A549 (cell line): ENCODE data around the gene SETD4. TPM values are rescaled to one million over a fixed set of nuclear protein-coding genes. Genes with fewer than 3 reads are reported as not detected.
"Not testable (repeated sequence)": the region's sequence is repeated elsewhere in the genome, so short reads cannot be mapped to it uniquely, and the experiment has no call there.

Source experiments
- ATAC-seq, 2 experiments: fragments of 200-7000 bp in 1 of 2; fragments of >200 bp in 1 of 2; cut with Nextera tagmentation in 1 of 2; cut with Tn5 transposase in 1 of 2; 3 replicates each; pipeline versions ENCODE4 v1.8.0 to v1.9.1; 2018 to 2020; ENCODE audit warnings: mild to moderate bottlenecking in 1 of 2, moderate library complexity in 1 of 2
- CTCF ChIA-PET: fragments of 300-600 bp; sonication (Branson Sonifier 250); formaldehyde crosslinking; extraction: SDS; loops from one replicate; lab custom pipeline; 2021; ENCODE audit warnings: antibody characterized with exemption, inconsistent platforms; lab: Yijun Ruan, JAX
- POLR2A ChIA-PET: fragments of 350-600 bp; formaldehyde crosslinking; extraction: SDS; loops from one replicate; lab custom pipeline; 2021; ENCODE audit warnings: antibody characterized with exemption, inconsistent platforms; lab: Yijun Ruan, JAX
- DNase-seq, 2 experiments: peaks; one replicate each; pipeline versions ENCODE4 v3.0.0 to v3.0.0-alpha.2; 2011 to 2016; ENCODE audit warnings: low read depth in 1 of 2, low spot score in 1 of 2
- FAIRE-seq: peaks from 2 replicates; lab custom pipeline; 2011; peaks lifted over from hg19 to GRCh38; lab: Jason Lieb, UNC
- H3K27ac ChIP-seq, 2 experiments: fragments of >200 bp; sonication (Bioruptor Twin); formaldehyde crosslinking; 3 replicates each; pipeline ENCODE4 v1.5.1; 2016 to 2017
- H3K4me1 ChIP-seq: fragments of >200 bp; sonication (Bioruptor Twin); formaldehyde crosslinking; 3 replicates; pipeline ENCODE4 v1.6.1; 2016
- H3K4me2 ChIP-seq: fragments of >200 bp; sonication (Bioruptor Twin); formaldehyde crosslinking; 3 replicates; pipeline ENCODE4 v1.6.1; 2016
- H3K4me3 ChIP-seq: fragments of >200 bp; sonication (Bioruptor Twin); formaldehyde crosslinking; 3 replicates; pipeline ENCODE4 v1.5.1; 2016
- H3K9me3 ChIP-seq: fragments of >200 bp; sonication (Bioruptor Twin); formaldehyde crosslinking; 3 replicates; pipeline ENCODE4 v1.6.1; 2016
- BHLHE40 ChIP-seq: IDR thresholded peaks from 2 replicates; pipeline ENCODE4 v1.6.1; 2012; ENCODE audit warnings: low read depth, low read length, inconsistent platforms
- CEBPB ChIP-seq, 2 experiments: fragments of >200 bp in 1 of 2; sonication (Bioruptor Twin) in 1 of 2; formaldehyde crosslinking in 1 of 2; IDR thresholded peaks; 2 replicates each; pipeline ENCODE4 v1.6.1; 2012 to 2016
- CHD4 ChIP-seq: fragments of 200-600 bp; sonication (generic); IDR thresholded peaks from 2 replicates; pipeline ENCODE4 v1.6.1; 2016; ENCODE audit warnings: antibody characterized with exemption, mild to moderate bottlenecking, borderline replicate concordance
- EHF ChIP-seq: fragments of 250-450 bp; sonication (Bioruptor Pico); IDR thresholded peaks from 2 replicates; pipeline ENCODE4 v1.5.0; 2020; ENCODE audit warnings: mild to moderate bottlenecking
- EHMT2 ChIP-seq: fragments of 200-600 bp; sonication (generic); IDR thresholded peaks from 2 replicates; pipeline ENCODE4 v1.6.1; 2016; ENCODE audit warnings: antibody characterized with exemption, low read depth, mild to moderate bottlenecking, moderate library complexity
- FOSB ChIP-seq: fragments of 250-450 bp; sonication (Bioruptor Pico); IDR thresholded peaks from 2 replicates; pipeline ENCODE4 v1.5.0; 2020; ENCODE audit warnings: mild to moderate bottlenecking, moderate library complexity
- HOXA7 ChIP-seq: fragments of 250-450 bp; sonication (Bioruptor Pico); IDR thresholded peaks from 2 replicates; pipeline ENCODE4 v1.5.0; 2020; ENCODE audit warnings: mild to moderate bottlenecking, moderate library complexity
- JUN ChIP-seq, 2 experiments: fragments of >200 bp; sonication (Bioruptor Twin); formaldehyde crosslinking; IDR thresholded peaks; 2 replicates in 1 of 2; 3 replicates in 1 of 2; pipeline ENCODE4 v1.6.1; 2016 to 2017
- NR3C1 ChIP-seq: fragments of >200 bp; sonication (Bioruptor Twin); formaldehyde crosslinking; IDR thresholded peaks from 3 replicates; pipeline ENCODE4 v1.6.1; 2017
- RCOR1 ChIP-seq: fragments of 150-350 bp; IDR thresholded peaks from 2 replicates; pipeline ENCODE4 v1.6.1; 2014; ENCODE audit warnings: antibody characterized with exemption, low read length, low read depth
- RFX5 ChIP-seq: fragments of 450-650 bp; IDR thresholded peaks from 2 replicates; pipeline ENCODE4 v1.7.1; 2014; ENCODE audit warnings: antibody characterized with exemption, mild to moderate bottlenecking, moderate library complexity
- SREBF2 ChIP-seq: fragments of 450-650 bp; IDR thresholded peaks from 2 replicates; pipeline ENCODE4 v1.6.1; 2014; ENCODE audit warnings: mild to moderate bottlenecking, moderate library complexity
- ZC3H11A ChIP-seq: fragments of 450-650 bp; IDR thresholded peaks from 2 replicates; pipeline ENCODE4 v1.6.1; 2014; ENCODE audit warnings: antibody characterized with exemption, mild to moderate bottlenecking
- ZFP36 ChIP-seq: fragments of 450-650 bp; IDR thresholded peaks from 2 replicates; pipeline ENCODE4 v1.6.1; 2014; ENCODE audit warnings: borderline replicate concordance; ENCODE audit not compliant: partially characterized antibody
- ZSCAN20 ChIP-seq: fragments of 250-450 bp; sonication (Bioruptor Pico); IDR thresholded peaks from 2 replicates; pipeline ENCODE4 v1.8.0; 2022; ENCODE audit warnings: mild to moderate bottlenecking, moderate library complexity
- WGBS: methylation state at CpG from one replicate; pipeline ENCODE4 v1.1.6; 2017; ENCODE audit errors: missing lambda C conversion rate; 5-methylcytosine and 5-hydroxymethylcytosine counted together
- polyA plus RNA-seq, 4 experiments: library from polyadenylated mRNA; depleted of rRNA in 3 of 4; stranded (reverse); fragments of >200 nt; fragmentation: RNase III in 1 of 4; extraction: RNeasy Plus Mini Kit Qiagen cat#74134 plus additional on column Dnase treatment in 1 of 4; gene quantifications; 2 replicates in 3 of 4; 3 replicates in 1 of 4; pipeline ENCODE4 v1.2.3, GENCODE V29; 2011 to 2017
- TF ChIP-seq, protein P1 (sequence below): fragments of 200-600 bp; sonication (generic); IDR thresholded peaks from 2 replicates; pipeline ENCODE4 v1.6.1; 2016; ENCODE audit warnings: antibody characterized with exemption, mild to moderate bottlenecking, moderate library complexity
- TF ChIP-seq, protein P2 (sequence below): fragments of >200 bp; sonication (Bioruptor Twin); formaldehyde crosslinking; IDR thresholded peaks from 3 replicates; pipeline ENCODE4 v1.5.1; 2016
- TF ChIP-seq, protein P3 (sequence below): IDR thresholded peaks from 2 replicates; pipeline ENCODE4 v1.6.1; 2012; ENCODE audit warnings: low read depth, borderline replicate concordance
- TF ChIP-seq, protein P4 (sequence below): fragments of 150-350 bp; IDR thresholded peaks from 2 replicates; pipeline ENCODE4 v1.6.1; 2014; ENCODE audit warnings: low read depth, mild to moderate bottlenecking, low read length
- TF ChIP-seq, protein P5 (sequence below): fragments of >200 bp; sonication (Bioruptor Twin); formaldehyde crosslinking; IDR thresholded peaks from 3 replicates; pipeline ENCODE4 v1.6.1; 2016

Gene SETD4
- polyA plus RNA-seq, 2 of the 4 experiments (the other 2 are of a cell fraction): 10.3 to 17.1 TPM

DNA sequence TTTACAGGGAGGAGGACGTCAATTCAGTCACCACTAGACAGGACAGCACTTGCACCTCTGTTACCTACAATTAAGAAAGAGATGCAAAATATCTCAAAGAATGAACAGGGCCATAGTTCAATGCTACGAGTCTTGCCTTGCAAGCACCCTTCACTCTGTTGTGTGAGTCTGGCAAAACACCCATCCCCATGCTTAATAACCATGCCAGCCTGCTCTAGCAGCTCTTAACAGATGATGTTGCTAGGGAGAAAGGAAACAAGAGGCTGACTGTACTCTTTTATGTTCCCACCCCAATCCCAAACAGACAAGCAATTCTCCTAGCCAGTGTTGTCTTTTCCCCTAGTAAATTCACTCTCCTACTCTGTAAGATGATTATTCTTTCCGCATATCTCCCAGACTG is 14.8 kb upstream of the SETD4 start:
- Histone ChIP-seq H3K9me3 (no peaks in the 10 kb centered on the region), H3K4me2 (no peak overlapping the region), H3K27ac (no peak overlapping the region), H3K4me3 (no peak overlapping the region), H3K4me1 (peaks cover 36% of the 10 kb centered on the region)
- POLR2A ChIA-PET: no interaction called here
- DNase-seq: no peak
- no peak for FAIRE-seq
- TF ChIP-seq FOSB (CRISPR knock-in tag) (no peak), RFX5 (no peak), CHD4 (no peak), ZC3H11A (no peak), ZFP36 (no peak), RCOR1 (no peak), HOXA7 (CRISPR knock-in tag) (no peak), BHLHE40 (no peak)
- TF ChIP-seq, protein P1, sequence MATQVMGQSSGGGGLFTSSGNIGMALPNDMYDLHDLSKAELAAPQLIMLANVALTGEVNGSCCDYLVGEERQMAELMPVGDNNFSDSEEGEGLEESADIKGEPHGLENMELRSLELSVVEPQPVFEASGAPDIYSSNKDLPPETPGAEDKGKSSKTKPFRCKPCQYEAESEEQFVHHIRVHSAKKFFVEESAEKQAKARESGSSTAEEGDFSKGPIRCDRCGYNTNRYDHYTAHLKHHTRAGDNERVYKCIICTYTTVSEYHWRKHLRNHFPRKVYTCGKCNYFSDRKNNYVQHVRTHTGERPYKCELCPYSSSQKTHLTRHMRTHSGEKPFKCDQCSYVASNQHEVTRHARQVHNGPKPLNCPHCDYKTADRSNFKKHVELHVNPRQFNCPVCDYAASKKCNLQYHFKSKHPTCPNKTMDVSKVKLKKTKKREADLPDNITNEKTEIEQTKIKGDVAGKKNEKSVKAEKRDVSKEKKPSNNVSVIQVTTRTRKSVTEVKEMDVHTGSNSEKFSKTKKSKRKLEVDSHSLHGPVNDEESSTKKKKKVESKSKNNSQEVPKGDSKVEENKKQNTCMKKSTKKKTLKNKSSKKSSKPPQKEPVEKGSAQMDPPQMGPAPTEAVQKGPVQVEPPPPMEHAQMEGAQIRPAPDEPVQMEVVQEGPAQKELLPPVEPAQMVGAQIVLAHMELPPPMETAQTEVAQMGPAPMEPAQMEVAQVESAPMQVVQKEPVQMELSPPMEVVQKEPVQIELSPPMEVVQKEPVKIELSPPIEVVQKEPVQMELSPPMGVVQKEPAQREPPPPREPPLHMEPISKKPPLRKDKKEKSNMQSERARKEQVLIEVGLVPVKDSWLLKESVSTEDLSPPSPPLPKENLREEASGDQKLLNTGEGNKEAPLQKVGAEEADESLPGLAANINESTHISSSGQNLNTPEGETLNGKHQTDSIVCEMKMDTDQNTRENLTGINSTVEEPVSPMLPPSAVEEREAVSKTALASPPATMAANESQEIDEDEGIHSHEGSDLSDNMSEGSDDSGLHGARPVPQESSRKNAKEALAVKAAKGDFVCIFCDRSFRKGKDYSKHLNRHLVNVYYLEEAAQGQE: no peak
- TF ChIP-seq, protein P2, sequence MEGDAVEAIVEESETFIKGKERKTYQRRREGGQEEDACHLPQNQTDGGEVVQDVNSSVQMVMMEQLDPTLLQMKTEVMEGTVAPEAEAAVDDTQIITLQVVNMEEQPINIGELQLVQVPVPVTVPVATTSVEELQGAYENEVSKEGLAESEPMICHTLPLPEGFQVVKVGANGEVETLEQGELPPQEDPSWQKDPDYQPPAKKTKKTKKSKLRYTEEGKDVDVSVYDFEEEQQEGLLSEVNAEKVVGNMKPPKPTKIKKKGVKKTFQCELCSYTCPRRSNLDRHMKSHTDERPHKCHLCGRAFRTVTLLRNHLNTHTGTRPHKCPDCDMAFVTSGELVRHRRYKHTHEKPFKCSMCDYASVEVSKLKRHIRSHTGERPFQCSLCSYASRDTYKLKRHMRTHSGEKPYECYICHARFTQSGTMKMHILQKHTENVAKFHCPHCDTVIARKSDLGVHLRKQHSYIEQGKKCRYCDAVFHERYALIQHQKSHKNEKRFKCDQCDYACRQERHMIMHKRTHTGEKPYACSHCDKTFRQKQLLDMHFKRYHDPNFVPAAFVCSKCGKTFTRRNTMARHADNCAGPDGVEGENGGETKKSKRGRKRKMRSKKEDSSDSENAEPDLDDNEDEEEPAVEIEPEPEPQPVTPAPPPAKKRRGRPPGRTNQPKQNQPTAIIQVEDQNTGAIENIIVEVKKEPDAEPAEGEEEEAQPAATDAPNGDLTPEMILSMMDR: no peak
- TF ChIP-seq, protein P3, sequence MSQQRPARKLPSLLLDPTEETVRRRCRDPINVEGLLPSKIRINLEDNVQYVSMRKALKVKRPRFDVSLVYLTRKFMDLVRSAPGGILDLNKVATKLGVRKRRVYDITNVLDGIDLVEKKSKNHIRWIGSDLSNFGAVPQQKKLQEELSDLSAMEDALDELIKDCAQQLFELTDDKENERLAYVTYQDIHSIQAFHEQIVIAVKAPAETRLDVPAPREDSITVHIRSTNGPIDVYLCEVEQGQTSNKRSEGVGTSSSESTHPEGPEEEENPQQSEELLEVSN: no peak
- TF ChIP-seq, protein P4, sequence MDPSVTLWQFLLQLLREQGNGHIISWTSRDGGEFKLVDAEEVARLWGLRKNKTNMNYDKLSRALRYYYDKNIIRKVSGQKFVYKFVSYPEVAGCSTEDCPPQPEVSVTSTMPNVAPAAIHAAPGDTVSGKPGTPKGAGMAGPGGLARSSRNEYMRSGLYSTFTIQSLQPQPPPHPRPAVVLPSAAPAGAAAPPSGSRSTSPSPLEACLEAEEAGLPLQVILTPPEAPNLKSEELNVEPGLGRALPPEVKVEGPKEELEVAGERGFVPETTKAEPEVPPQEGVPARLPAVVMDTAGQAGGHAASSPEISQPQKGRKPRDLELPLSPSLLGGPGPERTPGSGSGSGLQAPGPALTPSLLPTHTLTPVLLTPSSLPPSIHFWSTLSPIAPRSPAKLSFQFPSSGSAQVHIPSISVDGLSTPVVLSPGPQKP: no peak
- no peak for ATAC-seq
- CTCF ChIA-PET: interaction anchor here (0.9 kb wide), 1 partner anchor 15 kb away, joined by 3 read pairs; the partner anchor contains the start of gene SETD4
- WGBS: 90% methylated on average over 3 of the region's 3 CpGs

DNA sequence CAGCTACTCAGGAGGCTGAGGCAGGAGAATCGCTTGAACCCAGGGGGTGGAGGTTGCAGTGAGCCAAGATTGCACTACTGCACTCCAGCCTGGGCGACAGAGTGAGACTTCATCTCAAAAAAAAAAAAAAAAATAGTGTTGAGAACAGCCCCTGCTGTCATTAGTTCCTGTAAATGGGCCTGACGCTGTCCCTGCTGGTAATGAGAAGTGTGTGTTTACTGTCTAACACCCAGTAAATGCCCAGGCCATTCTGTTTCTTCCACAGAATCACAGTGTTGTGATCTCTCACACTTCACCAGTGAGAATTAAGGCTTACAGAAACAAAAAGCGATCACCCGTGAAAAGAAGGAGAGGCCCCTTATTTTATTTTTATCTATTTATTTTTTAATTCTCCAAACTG is 13.6 kb upstream of the SETD4 start:
- H3K27ac ChIP-seq, H3K4me2 ChIP-seq, H3K4me3 ChIP-seq, ATAC-seq, H3K9me3 ChIP-seq, DNase-seq, FAIRE-seq: not testable (repeated sequence)
- peaks cover 40% of the 10 kb centered on the region for H3K4me1 ChIP-seq
- 94% methylated on average over 5 of the region's 5 CpGs for WGBS
- ChIA-PET CTCF (interaction anchor here (0.7 to 1.8 kb wide), 3 partner anchors 19 to 39 kb away, joined by 3 to 6 read pairs (median 4); no protein-coding TSS in a partner anchor), POLR2A (interaction anchor here (0.6 to 0.9 kb wide), 4 partner anchors 13 to 1188 kb away, joined by 3 to 5 read pairs (median 4); partner anchors contain the start of gene SETD4)

DNA sequence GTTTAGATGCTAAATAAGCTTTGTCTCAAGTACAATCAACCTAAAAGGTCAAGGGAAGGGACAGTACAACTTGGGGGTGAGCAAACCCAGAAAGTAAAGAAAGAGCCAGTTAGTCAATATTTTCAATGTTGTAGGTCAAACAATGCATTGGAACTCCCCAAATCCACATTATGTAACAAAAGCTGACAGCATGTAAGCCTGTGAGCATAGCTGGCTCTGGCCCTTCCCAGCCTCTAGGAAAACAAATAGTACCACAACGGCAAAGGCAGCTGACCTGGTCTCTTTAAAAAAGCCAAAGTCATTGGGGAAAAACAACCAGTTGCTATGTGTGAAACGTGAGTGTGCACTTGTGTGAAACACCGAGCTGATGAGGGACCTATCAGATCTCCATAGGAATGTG is 12.9 kb upstream of the SETD4 start:
- 49% methylated on average over 3 of the region's 3 CpGs for WGBS
- ATAC-seq: no peak
- CTCF ChIA-PET: interaction anchor here (1.2 to 1.8 kb wide), 2 partner anchors 19 to 40 kb away, joined by 3 to 6 read pairs; no protein-coding TSS in a partner anchor
- no peak for DNase-seq
- H3K9me3 ChIP-seq: peaks cover 10% of the 10 kb centered on the region
- peak overlapping the region; percentile 76; the same call in 2 of the 3 replicates for H3K4me2 ChIP-seq
- H3K4me1 ChIP-seq: peaks cover 40% of the 10 kb centered on the region
- FAIRE-seq: no peak
- H3K4me3 ChIP-seq: no peak overlapping the region
- H3K27ac ChIP-seq: no peak overlapping the region
- POLR2A ChIA-PET: interaction anchor here (0.6 to 0.9 kb wide), 3 partner anchors 13 to 1187 kb away, joined by 4 to 5 read pairs (median 4); partner anchors contain the start of gene SETD4
- TF ChIP-seq, protein P1: no peak
- TF ChIP-seq HOXA7 (CRISPR knock-in tag) (no peak), NR3C1 (no peak), EHMT2 (no peak), CEBPB (IDR thresholded peaks at IDR 0.05) (no peak), ZSCAN20 (CRISPR knock-in tag) (no peak), EHF (no peak), SREBF2 (no peak), JUN (IDR thresholded peaks at IDR 0.05) (no peak)
- TF ChIP-seq, protein P5, sequence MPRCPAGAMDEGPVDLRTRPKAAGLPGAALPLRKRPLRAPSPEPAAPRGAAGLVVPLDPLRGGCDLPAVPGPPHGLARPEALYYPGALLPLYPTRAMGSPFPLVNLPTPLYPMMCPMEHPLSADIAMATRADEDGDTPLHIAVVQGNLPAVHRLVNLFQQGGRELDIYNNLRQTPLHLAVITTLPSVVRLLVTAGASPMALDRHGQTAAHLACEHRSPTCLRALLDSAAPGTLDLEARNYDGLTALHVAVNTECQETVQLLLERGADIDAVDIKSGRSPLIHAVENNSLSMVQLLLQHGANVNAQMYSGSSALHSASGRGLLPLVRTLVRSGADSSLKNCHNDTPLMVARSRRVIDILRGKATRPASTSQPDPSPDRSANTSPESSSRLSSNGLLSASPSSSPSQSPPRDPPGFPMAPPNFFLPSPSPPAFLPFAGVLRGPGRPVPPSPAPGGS: no peak
